HG02943 (cell line): ENCODE results near the gene SNRPA.

Experiments
- ATAC-seq: cut with Tn5 transposase; IDR thresholded peaks from one replicate; pipeline ENCODE4 v1.9.1; 2021; ENCODE audit warnings: mild to moderate bottlenecking, low read depth, moderate library complexity; ENCODE audit not compliant: unreplicated experiment

The SNRPA gene

GRCh38 chr19:40798683-40799557 is 47.9 kb downstream of the SNRPA start, which contains the start of gene EGLN2:
EGLN2 (plus strand) TSS chr19:40799191; CDS start chr19:40800573, 1,382 bp downstream.
- ATAC-seq, result peak; percentile 77

GRCh38 chr19:40799558-40800338 is 48.7 kb downstream of the SNRPA start:
- peak; percentile 9 for ATAC-seq

GRCh38 chr19:40800339-40800996 is 49.5 kb downstream of the SNRPA start:
- no peak for ATAC-seq

- no peak for ATAC-seq
Measured at GRCh38 chr19:40800997-40801377, 50.0 kb downstream of the SNRPA start.

GRCh38 chr19:40801426-40802299 is 50.7 kb downstream of the SNRPA start:
- ATAC-seq, result no peak

- ATAC-seq, result no peak
Measured at GRCh38 chr19:40802300-40803169, 51.5 kb downstream of the SNRPA start.

- no peak for ATAC-seq
Measured at GRCh38 chr19:40803170-40803856, 52.3 kb downstream of the SNRPA start.

- ATAC-seq, result no peak
Measured at GRCh38 chr19:40803857-40804782, 53.1 kb downstream of the SNRPA start.

GRCh38 chr19:40804783-40805242 is 53.8 kb downstream of the SNRPA start:
- no peak for ATAC-seq

GRCh38 chr19:40805258-40805868 is 54.4 kb downstream of the SNRPA start:
- no peak for ATAC-seq

GRCh38 chr19:40806423-40807146 is 55.6 kb downstream of the SNRPA start:
- ATAC-seq, result no peak

GRCh38 chr19:40807147-40808020 is 56.4 kb downstream of the SNRPA start:
- no peak for ATAC-seq

- ATAC-seq, result no peak
Measured at GRCh38 chr19:40808021-40808325, 57.0 kb downstream of the SNRPA start.

GRCh38 chr19:40808497-40808896 is 57.5 kb downstream of the SNRPA start:
- ATAC-seq, result no peak

GRCh38 chr19:40809358-40810086 is 58.5 kb downstream of the SNRPA start:
- no peak for ATAC-seq
